Measurements from ENCODE around the gene GRIA4.
"Not testable (repeated sequence)": the region's sequence is repeated elsewhere in the genome, so short reads cannot be mapped to it uniquely, and the experiment has no call there.

Gene GRIA4

DNA sequence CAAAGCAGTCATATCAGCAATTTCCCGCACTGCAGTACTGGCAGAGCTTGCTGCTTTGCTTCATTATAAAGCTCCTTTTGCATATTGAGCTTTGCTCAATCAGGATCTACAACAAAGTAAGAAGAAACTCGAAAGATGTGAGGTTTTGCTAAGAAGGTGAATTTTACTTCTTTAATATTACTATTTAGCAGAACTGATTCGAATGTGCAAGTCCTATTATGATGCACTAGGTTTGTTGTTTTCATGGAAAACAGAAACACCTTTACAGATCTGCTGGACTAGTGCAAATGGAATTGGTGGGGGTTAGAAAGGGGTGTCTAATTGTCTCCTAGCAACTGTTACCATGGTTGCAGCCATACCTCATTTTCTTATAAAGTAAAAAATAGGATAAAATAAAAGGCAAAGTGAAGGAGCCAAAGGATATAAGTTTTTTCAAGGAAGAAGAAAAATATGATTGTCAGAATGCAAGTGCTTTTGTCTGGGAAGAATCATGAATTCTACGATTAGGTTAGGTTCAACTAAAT is 259.0 kb downstream of the GRIA4 start:
- DNase-seq: no peak

DNA sequence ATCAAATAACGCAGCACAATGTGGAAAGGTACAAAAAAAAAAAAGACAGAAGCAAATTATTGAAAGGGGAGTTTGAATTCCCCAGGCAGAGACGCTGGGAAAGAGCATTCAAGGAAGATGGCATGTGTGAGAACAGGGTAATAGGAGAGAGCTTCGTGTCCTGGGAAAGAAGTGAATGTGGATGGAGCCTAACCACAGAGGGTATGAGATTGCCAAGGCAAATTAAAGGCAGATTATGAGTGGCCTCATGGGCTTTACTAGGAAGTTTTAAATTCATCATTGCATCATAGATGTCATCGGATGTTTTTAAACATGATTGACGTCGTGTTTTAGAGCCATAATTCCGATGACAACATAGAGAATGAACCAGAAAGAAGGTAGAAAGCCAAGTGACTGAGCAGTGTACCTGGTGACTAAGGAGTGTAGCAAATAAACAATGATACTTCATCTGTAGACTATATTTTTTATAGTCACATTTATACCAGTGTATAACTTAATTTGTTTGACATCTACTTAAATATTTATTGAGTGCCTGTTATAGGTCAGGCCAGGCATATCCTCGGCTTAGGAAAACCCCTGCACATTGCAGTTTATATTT is 260.7 kb downstream of the GRIA4 start:
- no peak for DNase-seq

DNA sequence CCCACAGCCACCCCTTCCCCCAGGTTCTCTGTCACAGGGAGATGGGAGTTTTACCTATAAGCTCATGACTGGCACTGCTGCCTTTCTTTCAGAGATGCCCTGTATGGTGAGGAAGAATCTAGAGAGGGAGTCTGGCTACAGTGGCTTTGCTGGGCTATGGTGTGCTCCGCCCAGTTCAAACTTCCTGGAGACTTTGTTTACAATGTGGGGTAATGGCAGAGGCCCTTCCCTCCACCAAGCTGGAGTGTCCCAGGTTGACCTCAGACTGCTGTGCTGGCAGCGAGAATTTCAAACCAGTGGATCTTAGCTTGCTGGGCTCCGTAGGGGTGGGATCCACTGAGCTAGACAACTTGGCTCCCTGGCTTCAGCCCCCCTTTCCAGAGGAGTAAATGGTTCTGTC is 268.6 kb downstream of the GRIA4 start:
- no peak for DNase-seq

DNA sequence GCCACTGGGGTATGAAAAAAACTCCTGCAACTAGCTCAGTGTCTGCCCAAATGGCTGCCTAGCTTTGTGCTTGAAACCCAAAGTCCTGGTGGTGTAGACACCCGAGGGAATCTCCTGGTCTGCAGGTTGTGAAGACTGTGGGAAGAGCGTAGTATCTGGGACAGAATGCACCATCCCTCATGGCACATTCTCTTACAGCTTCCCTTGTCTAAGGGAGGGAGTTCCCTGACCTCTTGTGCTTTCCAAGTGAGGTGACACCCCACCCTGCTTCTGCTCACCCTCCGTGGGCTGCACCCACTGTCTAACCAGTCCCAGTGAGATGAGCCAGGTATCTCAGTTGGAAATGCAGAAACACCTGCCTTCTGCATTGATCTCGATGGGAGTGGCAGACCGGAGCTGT is 269.1 kb downstream of the GRIA4 start:
- not testable (repeated sequence) for DNase-seq

DNA sequence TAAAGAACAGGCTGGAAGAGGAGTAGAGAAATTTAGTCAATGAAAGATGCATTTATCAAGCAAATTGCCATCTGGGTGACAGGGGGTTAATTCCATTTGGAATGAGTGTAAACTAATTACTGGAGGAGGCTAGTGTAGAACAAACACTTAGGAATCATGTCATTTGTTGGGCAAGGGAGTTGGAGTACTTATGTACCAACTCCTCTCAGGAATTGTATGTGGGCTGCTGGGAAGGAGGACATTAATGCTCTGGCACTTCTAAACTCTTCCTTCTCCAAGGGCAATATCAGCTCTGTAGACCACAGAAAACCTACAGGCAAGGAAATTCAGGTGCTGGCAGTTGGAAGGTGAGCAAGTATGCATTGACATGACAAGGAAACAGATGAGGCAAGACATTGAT is 271.2 kb downstream of the GRIA4 start:
- DNase-seq: no peak

DNA sequence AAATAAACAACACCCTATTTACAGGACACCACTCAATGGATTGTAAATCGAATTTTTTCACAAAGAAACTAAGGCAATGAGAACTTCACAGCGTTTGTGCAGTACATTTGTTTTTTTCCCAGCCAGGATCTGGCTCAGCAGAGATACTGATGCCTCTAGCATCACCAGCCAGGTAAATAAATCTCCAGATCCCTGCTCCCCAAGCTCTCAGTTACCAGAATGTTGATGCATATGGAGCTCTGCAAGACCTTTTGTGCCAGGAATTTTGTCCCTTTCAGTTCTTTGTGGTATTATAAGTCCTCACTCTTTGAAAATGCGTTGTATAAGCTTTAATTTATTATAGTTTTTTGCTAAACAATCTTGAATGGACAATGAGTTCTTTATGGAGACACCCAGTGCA is 274.6 kb downstream of the GRIA4 start:
- no peak for DNase-seq

DNA sequence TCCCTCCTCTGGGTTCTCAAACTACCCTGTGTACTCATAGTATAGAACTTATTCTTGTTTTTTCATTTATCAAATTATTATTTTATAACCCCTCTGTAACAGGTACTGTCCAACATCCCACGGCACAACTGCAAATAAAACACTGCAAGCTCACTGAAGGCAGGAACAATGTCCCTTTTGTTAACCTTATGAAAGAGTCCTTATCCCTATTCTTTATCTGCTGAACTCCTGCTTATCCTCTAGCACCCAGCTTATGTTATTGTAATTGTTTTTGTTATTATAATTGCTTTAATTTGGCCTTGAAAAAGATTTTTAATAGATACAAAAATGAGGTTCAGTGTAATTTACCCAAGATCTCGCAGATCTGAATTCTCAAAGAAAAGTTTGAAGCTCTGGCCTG is 281.8 kb downstream of the GRIA4 start:
- no peak for DNase-seq

DNA sequence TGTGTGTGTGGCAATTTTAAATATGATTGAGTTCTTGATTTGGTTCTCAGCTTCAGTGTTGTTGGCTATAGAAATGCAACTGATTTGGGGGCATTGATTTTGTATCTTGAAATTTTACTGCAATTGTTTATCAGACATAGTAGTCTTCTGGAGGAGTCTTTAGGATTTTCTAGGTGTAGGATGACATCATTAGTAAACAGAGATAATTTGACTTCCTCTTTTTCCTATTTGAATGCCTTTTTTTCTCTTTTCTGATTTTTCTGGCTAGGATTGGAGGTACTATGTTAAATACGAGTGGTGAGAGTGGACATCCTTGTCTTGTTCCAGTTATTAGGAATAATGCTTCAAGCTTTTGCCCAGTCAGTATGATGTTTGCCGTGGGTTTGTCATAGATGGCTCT is 287.3 kb downstream of the GRIA4 start:
- DNase-seq: no peak

DNA sequence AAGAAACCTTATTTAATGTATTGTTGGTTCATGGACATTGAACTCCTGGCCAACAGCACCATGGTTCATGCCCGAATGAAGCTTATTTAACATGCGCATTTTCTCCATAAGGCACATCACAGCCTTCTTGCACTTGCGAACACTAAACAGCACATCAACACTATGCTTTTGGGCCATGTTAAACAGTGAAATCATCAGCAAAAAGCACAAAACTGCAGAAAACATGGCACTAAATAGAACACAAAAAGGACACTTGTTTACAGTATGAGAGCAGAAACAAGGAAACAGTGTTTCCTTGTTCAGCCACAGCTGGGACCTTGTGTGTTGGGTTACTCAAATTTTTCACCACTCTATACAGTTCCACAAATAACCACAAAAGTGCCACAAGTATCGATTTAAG is 289.9 kb downstream of the GRIA4 start:
- no peak for DNase-seq

DNA sequence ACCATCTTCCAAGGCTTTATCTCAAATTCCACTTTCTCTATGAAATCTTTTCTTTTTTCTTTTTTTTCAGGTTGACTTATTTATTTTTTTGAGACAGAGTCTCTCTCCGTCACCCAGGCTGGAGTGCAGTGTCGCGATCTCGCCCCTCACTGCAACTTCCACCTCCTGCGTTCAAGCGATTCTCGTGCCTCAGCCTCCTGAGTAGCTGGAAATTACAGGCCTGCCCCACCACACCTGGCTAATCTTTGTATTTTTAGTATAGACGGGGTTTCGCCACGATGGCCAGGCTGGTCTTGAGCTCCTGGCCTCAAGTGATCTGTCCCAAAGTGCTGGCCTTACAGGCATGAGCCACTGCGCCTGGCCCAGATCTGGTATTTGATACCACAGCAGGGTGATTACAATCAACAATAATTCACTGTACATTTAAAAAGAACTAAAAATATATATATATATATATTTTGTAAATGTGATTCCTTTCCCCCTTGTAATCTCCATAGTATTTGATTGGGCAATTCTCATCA is 290.7 kb downstream of the GRIA4 start:
- DNase-seq: no peak

DNA sequence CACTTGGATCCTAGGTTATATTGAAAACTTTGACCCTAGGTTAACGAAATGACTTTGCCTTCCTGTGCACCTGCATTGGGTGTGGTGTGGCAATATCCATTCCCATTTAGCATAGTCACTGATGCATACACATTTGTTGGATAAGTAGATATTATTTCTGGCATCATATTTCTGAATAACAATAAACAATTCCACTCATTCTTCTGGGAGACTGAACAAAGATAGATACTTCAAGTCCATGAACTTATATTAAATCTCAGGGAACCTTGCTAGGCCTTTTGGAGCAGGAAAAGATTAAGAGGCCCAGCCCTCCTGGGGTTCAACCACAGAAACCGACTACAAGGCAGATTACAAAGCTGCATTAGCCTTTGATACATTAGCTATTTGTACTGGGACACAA is 293.2 kb downstream of the GRIA4 start:
- no peak for DNase-seq

DNA sequence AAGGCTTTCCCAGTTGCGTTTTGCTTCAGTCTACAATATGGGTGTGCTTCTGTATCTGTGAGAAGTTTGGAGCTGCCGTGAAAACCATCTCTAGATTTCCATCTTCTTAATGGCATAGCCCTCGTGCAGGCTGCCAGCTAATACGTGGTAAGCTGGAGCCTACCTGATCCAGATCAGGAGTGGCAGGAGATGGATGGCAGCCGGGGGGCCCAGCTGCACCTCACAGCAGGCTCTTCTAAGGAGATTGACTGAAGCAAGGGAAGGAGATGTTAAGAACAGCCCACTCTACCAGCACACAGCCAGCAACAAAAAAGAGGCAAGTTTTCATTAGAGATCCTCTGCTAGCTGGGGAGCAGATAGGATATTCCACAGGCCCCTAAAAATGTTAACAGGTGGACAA is 296.6 kb downstream of the GRIA4 start:
- DNase-seq: no peak

DNA sequence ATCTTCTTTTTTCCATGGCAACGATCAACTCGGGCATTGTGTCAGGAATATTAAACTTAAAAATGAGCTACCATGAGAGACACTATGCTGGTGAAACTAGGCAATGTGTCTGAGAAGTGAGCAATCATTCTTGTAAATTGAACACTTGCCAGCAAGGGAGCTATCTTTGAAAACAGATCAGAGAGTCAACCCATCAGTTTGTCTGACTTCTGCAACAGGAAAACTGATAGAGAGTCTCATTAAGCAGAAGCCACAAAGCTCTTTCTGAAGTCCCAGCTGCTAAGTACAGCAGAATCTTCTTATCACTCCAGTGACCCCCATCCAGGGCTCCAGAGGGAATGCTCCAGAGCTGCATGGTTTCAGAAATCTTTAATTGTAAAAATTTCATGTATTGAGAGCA is 297.4 kb downstream of the GRIA4 start:
- DNase-seq: no peak

DNA sequence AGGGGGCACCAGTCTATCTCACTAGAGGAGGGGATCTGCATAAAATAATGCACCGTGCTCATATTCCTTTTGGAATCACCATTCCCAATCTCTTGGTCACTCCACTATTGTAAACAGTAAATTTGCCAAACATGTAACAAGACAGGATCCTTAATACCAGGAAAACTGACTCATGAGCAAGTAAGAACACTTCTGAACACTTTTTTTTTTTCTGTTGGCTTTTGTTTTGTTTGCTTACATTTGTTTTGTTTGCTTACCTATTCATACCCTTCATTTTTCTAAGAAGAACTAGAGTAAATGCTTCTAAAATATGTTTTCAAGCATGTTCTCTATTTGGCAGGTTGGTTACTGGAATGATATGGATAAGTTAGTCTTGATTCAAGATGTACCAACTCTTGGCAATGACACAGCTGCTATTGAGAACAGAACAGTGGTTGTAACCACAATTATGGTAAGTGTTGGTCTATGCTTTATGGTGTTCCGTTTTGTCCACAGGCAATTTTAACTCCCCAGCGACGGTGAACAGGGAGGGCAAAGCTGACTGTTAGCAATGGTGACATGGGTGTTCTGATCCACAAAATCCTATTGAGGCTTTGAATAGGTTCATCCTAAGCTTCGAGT is 300.3 kb downstream of the GRIA4 start:
- no peak for DNase-seq

DNA sequence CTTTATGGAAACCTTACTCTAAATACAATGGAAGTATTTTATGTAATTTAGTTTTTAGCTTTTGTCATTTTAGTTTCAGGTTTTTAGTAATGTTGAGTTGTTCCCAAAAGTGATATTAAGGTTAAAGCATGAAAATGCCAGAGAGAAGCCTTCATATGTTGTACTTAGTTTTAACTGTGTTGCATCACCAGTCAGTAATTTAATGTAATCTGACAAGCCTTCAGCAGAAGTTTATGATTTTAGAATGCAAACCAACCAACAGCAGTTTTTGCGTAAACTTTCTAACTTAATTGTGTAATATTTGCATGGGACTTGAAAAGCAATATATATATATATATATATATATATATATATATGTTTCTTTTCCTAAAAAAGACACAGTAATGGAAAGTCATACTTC is 301.6 kb downstream of the GRIA4 start:
- no peak for DNase-seq

DNA sequence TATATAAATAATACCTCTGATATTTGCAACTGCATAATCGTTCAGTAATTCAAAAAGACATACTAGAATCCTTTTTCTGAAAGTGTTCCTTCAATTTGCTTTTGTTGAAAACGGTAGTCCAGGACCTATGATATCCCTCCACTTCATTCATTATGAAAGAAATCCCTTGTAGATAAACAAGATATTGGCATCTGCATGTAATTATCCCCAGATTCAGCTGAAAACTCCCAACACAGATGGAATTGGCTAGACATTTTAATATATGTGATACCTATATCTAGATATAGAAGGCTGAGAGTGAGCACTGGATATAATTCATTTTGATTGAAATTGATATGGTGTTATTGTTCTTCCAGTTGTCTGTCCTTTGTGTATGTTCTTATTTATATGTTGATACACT is 302.8 kb downstream of the GRIA4 start:
- no peak for DNase-seq

DNA sequence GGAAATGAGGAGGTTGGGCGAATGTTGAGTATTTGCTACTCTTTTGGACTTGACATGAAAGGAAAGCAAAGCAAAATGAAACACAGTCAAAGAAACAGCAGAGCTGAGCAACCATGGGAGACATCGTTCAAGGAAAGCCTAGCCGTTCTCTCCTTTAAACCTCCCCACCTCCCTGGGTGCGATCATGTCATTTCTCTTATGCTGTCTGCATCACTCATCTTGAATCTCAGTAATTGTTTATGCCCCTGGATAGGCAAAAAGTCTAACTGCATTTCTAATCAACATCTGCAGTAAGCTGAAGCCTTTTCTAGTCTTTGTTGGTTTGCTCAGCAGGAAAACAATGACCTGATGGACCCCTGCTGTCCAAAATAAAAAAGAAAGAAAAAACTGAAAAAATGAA is 305.1 kb downstream of the GRIA4 start:
- no peak for DNase-seq

DNA sequence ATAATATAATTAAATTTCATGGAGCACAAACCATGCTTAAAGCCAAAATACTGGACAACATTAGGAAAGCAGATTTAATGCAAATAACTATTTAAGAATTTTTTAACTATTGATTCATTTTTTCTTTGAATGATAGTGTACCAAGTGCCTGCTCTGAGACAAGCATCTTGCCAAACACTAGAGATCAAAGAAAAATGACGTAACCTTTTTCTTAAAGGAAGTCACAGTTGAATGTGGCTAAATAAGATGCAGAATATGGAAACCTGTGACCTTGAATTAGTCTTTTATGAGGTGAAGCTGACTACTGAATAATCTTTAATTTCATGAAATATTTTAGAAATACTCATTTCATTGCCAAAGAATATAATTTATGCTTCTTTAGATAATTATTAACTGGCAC is 308.2 kb downstream of the GRIA4 start:
- no peak for DNase-seq

DNA sequence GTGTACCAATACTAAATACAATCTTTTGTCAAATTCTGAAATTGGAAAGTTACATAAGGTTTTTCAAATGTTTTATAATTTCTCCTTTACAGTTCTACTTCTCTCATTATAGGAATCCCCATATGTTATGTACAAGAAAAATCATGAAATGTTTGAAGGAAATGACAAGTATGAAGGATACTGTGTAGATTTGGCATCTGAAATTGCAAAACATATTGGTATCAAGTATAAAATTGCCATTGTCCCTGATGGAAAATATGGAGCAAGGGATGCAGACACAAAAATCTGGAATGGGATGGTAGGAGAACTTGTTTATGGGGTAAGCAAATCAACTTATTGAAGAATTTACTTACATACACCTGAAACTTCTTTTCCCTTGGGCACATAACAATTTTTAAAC is 308.7 kb downstream of the GRIA4 start:
- no peak for DNase-seq

DNA sequence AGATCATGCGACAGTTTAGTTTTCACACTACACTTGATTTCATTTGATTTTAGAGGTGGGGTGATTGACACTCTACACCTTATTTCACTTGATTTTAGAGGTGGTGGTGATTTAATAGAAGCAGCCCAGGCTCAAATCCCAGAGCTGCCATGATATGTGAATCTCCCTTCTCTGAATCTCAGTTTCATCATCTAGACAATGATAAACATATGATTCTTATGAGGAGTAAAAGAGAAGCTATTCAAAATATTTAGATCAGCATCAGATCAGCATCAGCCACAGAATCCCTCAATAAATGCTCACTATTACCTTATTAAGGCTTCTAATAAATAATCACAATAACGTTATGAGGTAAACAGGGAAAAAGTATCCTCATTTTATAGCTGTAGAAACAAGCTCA is 313.4 kb downstream of the GRIA4 start:
- DNase-seq: no peak

DNA sequence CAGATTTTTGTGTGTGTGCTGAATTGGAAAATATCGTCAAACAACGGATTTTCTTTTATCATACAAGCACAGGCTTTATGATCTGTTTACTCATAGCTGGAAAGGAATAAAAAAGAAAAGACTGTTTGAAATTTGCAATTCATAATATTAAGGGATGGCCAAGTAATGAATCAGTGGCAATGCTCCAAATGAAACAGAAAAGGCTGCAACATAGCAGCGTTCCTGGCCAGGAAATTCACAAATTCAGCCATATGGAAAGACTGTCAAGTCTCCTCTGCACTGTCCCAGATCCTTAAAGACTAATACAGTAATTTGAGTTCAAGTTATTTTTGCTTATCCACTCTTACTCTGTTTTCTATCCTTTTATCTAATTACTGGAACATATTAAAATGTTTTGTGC is 313.9 kb downstream of the GRIA4 start:
- no peak for DNase-seq

DNA sequence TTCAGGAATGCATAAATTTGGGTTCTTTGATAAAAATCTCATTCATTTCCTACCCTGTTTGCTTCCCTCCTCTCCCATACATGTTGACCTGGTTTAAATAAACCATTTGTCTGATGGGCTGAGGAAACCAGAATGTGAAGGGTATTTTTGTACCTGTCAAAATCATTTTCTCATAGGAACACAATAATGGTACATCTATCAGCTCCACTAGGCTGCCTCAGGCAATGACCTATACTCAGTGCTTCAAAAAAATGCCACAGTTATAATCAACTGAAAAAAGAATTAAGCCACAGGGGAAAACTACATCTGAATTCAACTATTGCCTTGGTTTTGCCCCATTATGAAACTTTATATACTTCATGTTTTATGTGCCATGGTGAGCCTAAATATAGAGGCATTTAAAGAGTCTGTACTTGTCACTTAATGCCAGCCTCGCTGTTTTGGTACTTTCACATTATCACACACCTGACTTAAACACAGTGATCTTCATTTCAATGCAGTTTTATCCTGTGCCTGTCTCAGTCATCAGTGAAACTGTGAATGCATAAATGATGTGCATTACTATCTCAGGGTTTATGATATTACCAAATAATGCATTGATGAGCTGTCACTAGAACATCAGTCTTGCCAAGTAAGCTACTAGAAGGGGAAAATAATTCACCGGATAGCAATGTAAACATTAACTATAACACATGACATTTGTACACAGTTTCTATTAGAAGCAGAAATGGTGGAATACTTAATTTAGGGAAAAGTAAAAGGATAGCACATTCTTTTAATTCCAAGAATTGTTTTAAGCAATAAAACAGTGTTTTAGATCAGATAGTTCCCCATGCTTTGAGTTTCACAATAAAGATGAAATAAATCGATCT is 319.4 kb downstream of the GRIA4 start:
- DNase-seq: no peak

DNA sequence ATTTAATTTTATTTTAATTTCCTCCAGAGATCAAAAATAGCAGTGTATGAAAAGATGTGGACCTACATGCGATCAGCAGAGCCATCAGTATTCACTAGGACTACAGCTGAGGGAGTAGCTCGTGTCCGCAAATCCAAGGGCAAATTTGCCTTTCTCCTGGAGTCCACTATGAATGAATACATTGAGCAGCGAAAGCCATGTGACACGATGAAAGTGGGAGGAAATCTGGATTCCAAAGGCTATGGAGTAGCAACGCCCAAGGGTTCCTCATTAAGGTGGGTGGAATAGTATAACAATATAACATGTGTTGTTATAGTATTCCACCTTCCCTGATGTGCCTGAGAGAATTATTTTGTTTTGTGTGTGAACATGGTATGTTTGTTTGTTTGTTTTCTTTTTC is 323.8 kb downstream of the GRIA4 start:
- no peak for DNase-seq

DNA sequence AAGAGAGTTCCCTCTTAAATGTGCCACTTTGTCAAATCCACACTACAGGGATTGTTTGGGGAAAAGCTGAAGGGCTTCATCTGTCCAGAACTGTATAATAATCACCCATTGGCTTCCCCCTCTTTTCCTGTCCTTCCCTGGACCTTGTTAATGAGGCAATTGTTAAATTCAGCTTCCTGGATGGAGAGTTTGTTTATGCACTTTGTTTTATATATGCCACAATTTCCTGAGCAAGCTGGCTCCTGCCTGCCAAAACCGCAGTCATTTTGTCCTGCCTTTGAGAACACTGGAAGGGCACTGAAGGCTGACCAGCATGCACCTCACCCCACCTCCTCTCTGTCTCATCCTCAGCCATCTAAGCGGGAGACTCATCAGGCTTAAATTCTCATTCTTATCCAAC is 325.9 kb downstream of the GRIA4 start:
- DNase-seq: no peak

Measured in inflammatory macrophage treated with lipopolysaccharide for 1 hour (primary cell).